ENCODE measurements around the gene NGFR.

GRCh38 chr17:49508866-49509587 is 13.9 kb downstream of the NGFR start:
- no peak for TF ChIP-seq CTCF (conservative IDR thresholded peaks at IDR 0.05)
- TF ChIP-seq EZH2 (IDR thresholded peaks at IDR 0.05; ENCODE audit: low read depth): no peak
